Fibroblast of pulmonary artery (primary cell): Measurements from ENCODE around the gene PRICKLE2.

Experiments used
- DNase-seq: peaks from one replicate; pipeline ENCODE4 v3.0.0-alpha.2; 2010; ENCODE audit warnings: low read depth
- H3K4me3 ChIP-seq: replicated peaks from 2 replicates; pipeline ENCODE4 v1.5.1; 2011; ENCODE audit warnings: low read depth, mild to moderate bottlenecking, control low read depth, low read length, moderate library complexity
- CTCF ChIP-seq: IDR thresholded peaks from 2 replicates; pipeline ENCODE4 v1.5.1; 2011; ENCODE audit warnings: mild to moderate bottlenecking, control low read depth, low read length, inconsistent platforms; ENCODE audit errors: missing control alignments

The PRICKLE2 gene

DNA sequence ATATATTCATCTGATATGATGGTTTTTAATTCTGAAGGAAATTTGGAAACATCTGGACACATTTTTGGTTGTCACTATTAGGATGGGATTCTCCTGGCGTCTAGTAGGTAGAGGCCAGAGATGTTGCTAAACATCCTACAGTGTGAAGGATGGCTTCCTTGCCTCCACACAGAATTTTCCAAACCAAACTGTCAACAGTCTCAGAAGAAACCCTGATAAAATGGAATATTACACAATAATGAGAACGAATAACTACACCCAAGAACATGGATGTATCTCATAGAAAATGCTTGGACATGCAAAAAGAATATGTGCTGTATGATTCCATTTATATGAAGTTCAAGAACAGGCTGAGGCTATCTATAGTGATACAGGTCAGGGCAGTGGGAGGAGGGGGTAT, 122.1 kb downstream of the PRICKLE2 start:
- DNase-seq, result no peak
- no peak overlapping the region for H3K4me3 ChIP-seq

GRCh38 chr3:64102147-64102546, 123.1 kb downstream of the PRICKLE2 start:
- H3K4me3 ChIP-seq, result no peak overlapping the region
- TF ChIP-seq CTCF, result no peak
- no peak for DNase-seq

More for the DNA sequence above, 122.1 kb downstream of the PRICKLE2 start:
- no peak for TF ChIP-seq CTCF

GRCh38 chr3:64099316-64099715, 126.0 kb downstream of the PRICKLE2 start:
- no peak for DNase-seq
- TF ChIP-seq CTCF, result no peak
- no peak overlapping the region for H3K4me3 ChIP-seq

GRCh38 chr3:64098670-64099069, 126.6 kb downstream of the PRICKLE2 start:
- no peak for DNase-seq
- H3K4me3 ChIP-seq, result no peak overlapping the region
- no peak for TF ChIP-seq CTCF

DNA sequence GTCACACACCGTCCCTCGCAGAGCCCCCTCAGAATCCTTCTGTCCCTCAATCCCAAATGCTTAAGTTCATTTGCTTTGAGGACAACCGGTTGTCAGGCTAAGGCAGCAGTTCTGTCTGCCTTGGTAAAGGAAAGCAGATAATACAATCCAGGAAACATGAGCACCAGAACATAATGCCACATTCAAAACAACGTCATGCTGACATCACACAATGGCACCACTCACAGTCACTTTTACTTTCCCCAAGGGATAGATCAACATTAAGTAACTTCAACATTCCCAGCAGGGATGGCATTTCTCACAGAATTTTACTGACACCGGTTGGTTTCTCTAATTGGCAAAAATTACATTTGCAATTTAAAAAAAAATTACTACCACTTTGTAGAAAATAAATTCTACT, 127.3 kb downstream of the PRICKLE2 start:
- H3K4me3 ChIP-seq, result no peak overlapping the region
- DNase-seq, result no peak
- TF ChIP-seq CTCF, result no peak

DNA sequence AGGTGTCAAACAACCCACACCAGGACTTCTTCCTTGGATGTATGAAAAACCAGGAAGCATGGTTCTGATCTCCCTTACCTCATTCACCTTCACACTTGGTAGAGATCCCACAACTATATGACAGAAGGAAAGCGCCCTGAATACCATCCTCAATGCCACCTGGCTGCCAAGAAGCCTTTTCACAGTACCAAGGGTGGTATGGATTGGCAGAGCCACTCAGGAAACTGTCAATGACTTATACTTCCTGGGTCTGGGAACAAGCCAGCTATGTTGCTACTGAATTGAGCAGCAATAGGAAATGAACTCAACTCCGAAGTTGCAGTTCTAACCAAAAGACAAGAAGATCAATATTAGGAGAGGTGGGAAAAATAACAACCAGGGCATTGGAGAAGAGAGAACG, 129.5 kb downstream of the PRICKLE2 start:
- DNase-seq, result no peak
- TF ChIP-seq CTCF, result no peak
- no peak overlapping the region for H3K4me3 ChIP-seq

GRCh38 chr3:64094713-64095079, 130.6 kb downstream of the PRICKLE2 start:
- TF ChIP-seq CTCF, result no peak
- H3K4me3 ChIP-seq, result no peak overlapping the region

More at GRCh38 chr3:64094713-64095079, 130.6 kb downstream of the PRICKLE2 start:
- no peak for DNase-seq
